HL-60 (cell line): ENCODE results near the gene KIF26A.

Experiments used
- DNase-seq, 2 experiments: peaks; one replicate each; pipeline ENCODE4 v3.0.0-alpha.2; 2010 to 2020; ENCODE audit warnings: low read depth in 1 of 2, low spot score in 1 of 2
- H3K27ac ChIP-seq: fragments of 250-450 bp; sonication (Bioruptor Pico); replicated peaks from 2 replicates; pipeline ENCODE4 v1.5.1; 2020; ENCODE audit warnings: mild to moderate bottlenecking, moderate library complexity
- H3K27me3 ChIP-seq: fragments of 250-450 bp; sonication (Bioruptor Pico); 2 replicates; pipeline ENCODE4 v1.5.1; 2021; ENCODE audit warnings: mild to moderate bottlenecking, moderate library complexity; ENCODE audit not compliant: insufficient read depth, poor library complexity, severe bottlenecking
- H3K4me3 ChIP-seq: replicated peaks from 2 replicates; pipeline ENCODE4 v1.5.1; 2011; ENCODE audit warnings: mild to moderate bottlenecking, control low read depth, low read length; ENCODE audit not compliant: insufficient read depth
- GABPA ChIP-seq: IDR thresholded peaks from 2 replicates; pipeline ENCODE4 v1.6.1; 2012; ENCODE audit warnings: low read depth
- POLR2AphosphoS5 ChIP-seq: IDR thresholded peaks from 2 replicates; pipeline ENCODE4 v1.6.1; 2012; ENCODE audit warnings: low read depth
- SPI1 ChIP-seq: IDR thresholded peaks from 2 replicates; pipeline ENCODE4 v1.6.1; 2012; ENCODE audit warnings: low read depth, mild to moderate bottlenecking, borderline replicate concordance
- TF ChIP-seq, protein P1 (sequence below): IDR thresholded peaks from 2 replicates; pipeline ENCODE4 v1.6.1; 2012; ENCODE audit warnings: low read depth; ENCODE audit not compliant: insufficient replicate concordance
- TF ChIP-seq, protein P2 (sequence below): IDR thresholded peaks from one replicate; pipeline ENCODE4 v1.5.1; 2011; ENCODE audit warnings: low read length, control low read depth, inconsistent platforms; ENCODE audit not compliant: insufficient read depth

The KIF26A gene

GRCh38 chr14:104169699-104170479 is 31.5 kb downstream of the KIF26A start:
- H3K4me3 ChIP-seq: no peak overlapping the region
- no peak overlapping the region for H3K27ac ChIP-seq
- DNase-seq: no peak
- no peak for TF ChIP-seq GABPA
- no peak for TF ChIP-seq SPI1
- no peak for TF ChIP-seq POLR2AphosphoS5
- TF ChIP-seq, protein P1, sequence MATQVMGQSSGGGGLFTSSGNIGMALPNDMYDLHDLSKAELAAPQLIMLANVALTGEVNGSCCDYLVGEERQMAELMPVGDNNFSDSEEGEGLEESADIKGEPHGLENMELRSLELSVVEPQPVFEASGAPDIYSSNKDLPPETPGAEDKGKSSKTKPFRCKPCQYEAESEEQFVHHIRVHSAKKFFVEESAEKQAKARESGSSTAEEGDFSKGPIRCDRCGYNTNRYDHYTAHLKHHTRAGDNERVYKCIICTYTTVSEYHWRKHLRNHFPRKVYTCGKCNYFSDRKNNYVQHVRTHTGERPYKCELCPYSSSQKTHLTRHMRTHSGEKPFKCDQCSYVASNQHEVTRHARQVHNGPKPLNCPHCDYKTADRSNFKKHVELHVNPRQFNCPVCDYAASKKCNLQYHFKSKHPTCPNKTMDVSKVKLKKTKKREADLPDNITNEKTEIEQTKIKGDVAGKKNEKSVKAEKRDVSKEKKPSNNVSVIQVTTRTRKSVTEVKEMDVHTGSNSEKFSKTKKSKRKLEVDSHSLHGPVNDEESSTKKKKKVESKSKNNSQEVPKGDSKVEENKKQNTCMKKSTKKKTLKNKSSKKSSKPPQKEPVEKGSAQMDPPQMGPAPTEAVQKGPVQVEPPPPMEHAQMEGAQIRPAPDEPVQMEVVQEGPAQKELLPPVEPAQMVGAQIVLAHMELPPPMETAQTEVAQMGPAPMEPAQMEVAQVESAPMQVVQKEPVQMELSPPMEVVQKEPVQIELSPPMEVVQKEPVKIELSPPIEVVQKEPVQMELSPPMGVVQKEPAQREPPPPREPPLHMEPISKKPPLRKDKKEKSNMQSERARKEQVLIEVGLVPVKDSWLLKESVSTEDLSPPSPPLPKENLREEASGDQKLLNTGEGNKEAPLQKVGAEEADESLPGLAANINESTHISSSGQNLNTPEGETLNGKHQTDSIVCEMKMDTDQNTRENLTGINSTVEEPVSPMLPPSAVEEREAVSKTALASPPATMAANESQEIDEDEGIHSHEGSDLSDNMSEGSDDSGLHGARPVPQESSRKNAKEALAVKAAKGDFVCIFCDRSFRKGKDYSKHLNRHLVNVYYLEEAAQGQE: no peak
- TF ChIP-seq, protein P2, sequence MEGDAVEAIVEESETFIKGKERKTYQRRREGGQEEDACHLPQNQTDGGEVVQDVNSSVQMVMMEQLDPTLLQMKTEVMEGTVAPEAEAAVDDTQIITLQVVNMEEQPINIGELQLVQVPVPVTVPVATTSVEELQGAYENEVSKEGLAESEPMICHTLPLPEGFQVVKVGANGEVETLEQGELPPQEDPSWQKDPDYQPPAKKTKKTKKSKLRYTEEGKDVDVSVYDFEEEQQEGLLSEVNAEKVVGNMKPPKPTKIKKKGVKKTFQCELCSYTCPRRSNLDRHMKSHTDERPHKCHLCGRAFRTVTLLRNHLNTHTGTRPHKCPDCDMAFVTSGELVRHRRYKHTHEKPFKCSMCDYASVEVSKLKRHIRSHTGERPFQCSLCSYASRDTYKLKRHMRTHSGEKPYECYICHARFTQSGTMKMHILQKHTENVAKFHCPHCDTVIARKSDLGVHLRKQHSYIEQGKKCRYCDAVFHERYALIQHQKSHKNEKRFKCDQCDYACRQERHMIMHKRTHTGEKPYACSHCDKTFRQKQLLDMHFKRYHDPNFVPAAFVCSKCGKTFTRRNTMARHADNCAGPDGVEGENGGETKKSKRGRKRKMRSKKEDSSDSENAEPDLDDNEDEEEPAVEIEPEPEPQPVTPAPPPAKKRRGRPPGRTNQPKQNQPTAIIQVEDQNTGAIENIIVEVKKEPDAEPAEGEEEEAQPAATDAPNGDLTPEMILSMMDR: no peak
- H3K27me3 ChIP-seq: no peaks in the 10 kb centered on the region

- H3K4me3 ChIP-seq: no peak overlapping the region
- DNase-seq: no peak
- no peak for TF ChIP-seq GABPA
- no peak for TF ChIP-seq SPI1
- TF ChIP-seq, protein P1: no peak
- TF ChIP-seq, protein P2: no peak
- no peak for TF ChIP-seq POLR2AphosphoS5
- no peaks in the 10 kb centered on the region for H3K27me3 ChIP-seq
- no peak overlapping the region for H3K27ac ChIP-seq
Measured at GRCh38 chr14:104171029-104171697, 32.8 kb downstream of the KIF26A start.

GRCh38 chr14:104171895-104172294 is 33.5 kb downstream of the KIF26A start:
- Histone ChIP-seq H3K4me3 (no peak overlapping the region), H3K27me3 (no peaks in the 10 kb centered on the region), H3K27ac (no peak overlapping the region)
- DNase-seq: no peak
- TF ChIP-seq POLR2AphosphoS5 (no peak), GABPA (no peak), SPI1 (no peak)
- TF ChIP-seq, protein P1: no peak
- TF ChIP-seq, protein P2: no peak
